ENCODE data around the gene SRI. TPM values are rescaled to one million over a fixed set of nuclear protein-coding genes. Genes with fewer than 3 reads are reported as not detected.
"Not testable (repeated sequence)": the region's sequence is repeated elsewhere in the genome, so short reads cannot be mapped to it uniquely, and the experiment has no call there.

Gene SRI
- total RNA-seq, 1 donor from 2014 or later: 136 TPM

- H2AFZ ChIP-seq (replicated peaks): no peak overlapping the region
- H4K20me1 ChIP-seq (ENCODE audit: low read depth): no peaks in the 10 kb centered on the region
- no peaks in the 10 kb centered on the region for H3K36me3 ChIP-seq
- H3K4me1 Mint-ChIP-seq: no peaks in the 10 kb centered on the region
- no peaks in the 10 kb centered on the region for H3K79me2 ChIP-seq (ENCODE audit: low read depth)
- no peaks in the 10 kb centered on the region for H3K36me3 Mint-ChIP-seq
- no peak overlapping the region for H3K4me2 ChIP-seq
- H3K9me3 Mint-ChIP-seq: no peaks in the 10 kb centered on the region
- no peak overlapping the region for H3K4me3 ChIP-seq
- no peaks in the 10 kb centered on the region for H3K27me3 Mint-ChIP-seq (ENCODE audit: insufficient read depth, low read depth)
- H3K27ac Mint-ChIP-seq: no peak overlapping the region
- no peaks in the 10 kb centered on the region for H3K9me3 ChIP-seq (ENCODE audit: low read depth)
- H3K27ac ChIP-seq: no peak overlapping the region
- no peaks in the 10 kb centered on the region for H3K27me3 ChIP-seq
- DNase-seq (ENCODE audit: low spot score): peak; percentile 3
- H3K4me1 ChIP-seq: no peaks in the 10 kb centered on the region
- no peak overlapping the region for H3K9ac ChIP-seq
- no peaks in the 10 kb centered on the region for H3F3A ChIP-seq (ENCODE audit: low read depth)
- no peak for TF ChIP-seq EZH2 (IDR thresholded peaks at IDR 0.05)
- TF ChIP-seq EZH2phosphoT487 (IDR thresholded peaks at IDR 0.05): no peak
- no peak for TF ChIP-seq CTCF (IDR thresholded peaks at IDR 0.05)
- H3K4me3 Mint-ChIP-seq: no peak overlapping the region
These were observed 52.6 kb downstream of the SRI start for GRCh38 chr7:88167223-88167622.

GRCh38 chr7:88165697-88166096, 54.1 kb downstream of the SRI start:
- H3K4me1 Mint-ChIP-seq: no peaks in the 10 kb centered on the region
- no peaks in the 10 kb centered on the region for H3K36me3 ChIP-seq
- no peaks in the 10 kb centered on the region for H3K4me1 ChIP-seq
- H3K9me3 ChIP-seq (ENCODE audit: low read depth): peaks cover 3% of the 10 kb centered on the region
- no peak overlapping the region for H3K4me2 ChIP-seq
- H3F3A ChIP-seq (ENCODE audit: low read depth): no peaks in the 10 kb centered on the region
- H3K27ac Mint-ChIP-seq: no peak overlapping the region
- no peaks in the 10 kb centered on the region for H3K79me2 ChIP-seq (ENCODE audit: low read depth)
- no peaks in the 10 kb centered on the region for H4K20me1 ChIP-seq (ENCODE audit: low read depth)
- no peak overlapping the region for H3K4me3 Mint-ChIP-seq
- H3K36me3 Mint-ChIP-seq: peaks cover 2% of the 10 kb centered on the region
- no peaks in the 10 kb centered on the region for H3K27me3 ChIP-seq
- no peak overlapping the region for H3K4me3 ChIP-seq
- no peak overlapping the region for H3K9ac ChIP-seq
- no peak overlapping the region for H2AFZ ChIP-seq (replicated peaks)
- no peak overlapping the region for H3K27ac ChIP-seq
- H3K27me3 Mint-ChIP-seq (ENCODE audit: insufficient read depth, low read depth): no peaks in the 10 kb centered on the region
- no peak for TF ChIP-seq EZH2phosphoT487 (IDR thresholded peaks at IDR 0.05)
- TF ChIP-seq EZH2 (IDR thresholded peaks at IDR 0.05): no peak
- TF ChIP-seq CTCF (IDR thresholded peaks at IDR 0.05): no peak
- H3K9me3 Mint-ChIP-seq: no peaks in the 10 kb centered on the region
- no peak for DNase-seq (ENCODE audit: low spot score)

- H3F3A ChIP-seq (ENCODE audit: low read depth); H3K9me3 ChIP-seq (ENCODE audit: low read depth); H3K27me3 ChIP-seq; H3K79me2 ChIP-seq (ENCODE audit: low read depth); H3K4me1 Mint-ChIP-seq; H3K36me3 ChIP-seq; H3K4me3 ChIP-seq; H3K4me2 ChIP-seq; H3K4me1 ChIP-seq; H2AFZ ChIP-seq (replicated peaks); H3K9ac ChIP-seq; DNase-seq (ENCODE audit: low spot score); H3K27ac Mint-ChIP-seq; H3K4me3 Mint-ChIP-seq; H3K27ac ChIP-seq; H3K27me3 Mint-ChIP-seq (ENCODE audit: insufficient read depth, low read depth); H4K20me1 ChIP-seq (ENCODE audit: low read depth): not testable (repeated sequence)
- peaks cover 22% of the 10 kb centered on the region for H3K9me3 Mint-ChIP-seq
- peaks cover 14% of the 10 kb centered on the region for H3K36me3 Mint-ChIP-seq
These were observed 60.1 kb downstream of the SRI start for GRCh38 chr7:88159741-88160140.

GRCh38 chr7:88156356-88156755, 63.5 kb downstream of the SRI start:
- Histone ChIP-seq H2AFZ (replicated peaks) (no peak overlapping the region), H3F3A (ENCODE audit: low read depth) (no peaks in the 10 kb centered on the region), H3K9me3 (ENCODE audit: low read depth) (peaks cover 3% of the 10 kb centered on the region), H3K4me1 (no peaks in the 10 kb centered on the region), H3K27ac (no peak overlapping the region), H3K27me3 (no peaks in the 10 kb centered on the region), H3K79me2 (ENCODE audit: low read depth) (no peaks in the 10 kb centered on the region), H3K9ac (no peak overlapping the region), H3K4me3 (no peak overlapping the region), H4K20me1 (ENCODE audit: low read depth) (no peaks in the 10 kb centered on the region), H3K4me2 (no peak overlapping the region), H3K36me3 (no peaks in the 10 kb centered on the region)
- Mint-ChIP-seq H3K27me3 (ENCODE audit: insufficient read depth, low read depth) (no peaks in the 10 kb centered on the region), H3K27ac (no peak overlapping the region), H3K4me3 (no peak overlapping the region), H3K36me3 (peaks cover 11% of the 10 kb centered on the region), H3K9me3 (peaks cover 22% of the 10 kb centered on the region), H3K4me1 (peaks cover 9% of the 10 kb centered on the region)
- TF ChIP-seq EZH2 (IDR thresholded peaks at IDR 0.05): no peak
- TF ChIP-seq EZH2phosphoT487 (IDR thresholded peaks at IDR 0.05): no peak
- no peak for TF ChIP-seq CTCF (IDR thresholded peaks at IDR 0.05)
- no peak for DNase-seq (ENCODE audit: low spot score)
